HG03571 (cell line): ENCODE results near the gene WSB2.

Experiments
- ATAC-seq: cut with Tn5 transposase; IDR thresholded peaks from one replicate; pipeline ENCODE4 v1.9.1; 2021; ENCODE audit not compliant: unreplicated experiment

WSB2 gene

GRCh38 chr12:118063576-118064391 lies 2.8 kb upstream of the WSB2 start:
- no peak for ATAC-seq

- ATAC-seq = no peak
Measured at GRCh38 chr12:118061873-118062843, 1.2 kb upstream of the WSB2 start.

GRCh38 chr12:118060301-118061010 lies 523 bp downstream of the WSB2 start:
- peak; percentile 37 for ATAC-seq

- ATAC-seq = no peak
Measured at GRCh38 chr12:118059341-118060191, 1.4 kb downstream of the WSB2 start.

- no peak for ATAC-seq
Measured at GRCh38 chr12:118058881-118059280, 2.1 kb downstream of the WSB2 start.

GRCh38 chr12:118058227-118058626 lies 2.8 kb downstream of the WSB2 start:
- no peak for ATAC-seq

- no peak for ATAC-seq
Measured at GRCh38 chr12:118055865-118056773, 4.9 kb downstream of the WSB2 start.

GRCh38 chr12:118055144-118055557 lies 5.8 kb downstream of the WSB2 start:
- peak; percentile 85 for ATAC-seq

- ATAC-seq = no peak
Measured at GRCh38 chr12:118053071-118053985, 7.7 kb downstream of the WSB2 start.

GRCh38 chr12:118052324-118053070 lies 8.5 kb downstream of the WSB2 start:
- no peak for ATAC-seq

- ATAC-seq = no peak
Measured at GRCh38 chr12:118050972-118051910, 9.7 kb downstream of the WSB2 start.

- ATAC-seq = no peak
Measured at GRCh38 chr12:118046430-118046829, 14.5 kb downstream of the WSB2 start.

- no peak for ATAC-seq
Measured at GRCh38 chr12:118044577-118044976, 16.4 kb downstream of the WSB2 start.

GRCh38 chr12:118044075-118044474 lies 16.9 kb downstream of the WSB2 start:
- ATAC-seq = no peak

GRCh38 chr12:118042091-118042490 lies 18.9 kb downstream of the WSB2 start:
- no peak for ATAC-seq

GRCh38 chr12:118038137-118038536 lies 22.8 kb downstream of the WSB2 start:
- ATAC-seq = no peak
